Vagina (tissue), 2 donors: ENCODE data around the gene ANKRD53.

Experiments used
- CTCF ChIP-seq, 3 experiments: fragments of 450-650 bp in 2 of 3; fragments of 200-600 bp in 1 of 3; sonication (generic) in 1 of 3; IDR thresholded peaks; one replicate each; pipeline ENCODE4 v1.5.1; 2017 to 2019; ENCODE audit warnings: antibody characterized with exemption in 3 of 3, mild to moderate bottlenecking in 2 of 3, moderate library complexity in 2 of 3
- POLR2A ChIP-seq, 2 donors: fragments of 450-650 bp; IDR thresholded peaks; one replicate each; pipeline ENCODE4 v1.6.1; 2017; ENCODE audit warnings: antibody characterized with exemption in 2 of 2, mild to moderate bottlenecking in 2 of 2, moderate library complexity in 2 of 2

GRCh38 chr2:70964133-70964532, 14.3 kb upstream of the ANKRD53 start:
- TF ChIP-seq POLR2A (IDR thresholded peaks at IDR 0.05) (no peak), CTCF (IDR thresholded peaks at IDR 0.05) (no peak)
